Activated CD4-positive, alpha-beta T cell treated with anti-CD3 and anti-CD28 coated beads for 36 hours (primary cell): Measurements from ENCODE around the gene DMRT2. TPM values are rescaled to one million over a fixed set of nuclear protein-coding genes. Genes with fewer than 3 reads are reported as not detected.

ENCODE experiments used
- ATAC-seq: fragments of 200-7000 bp; cut with Tn5 transposase; one replicate; pipeline ENCODE4 v1.10.0; 2021; ENCODE audit warnings: mild to moderate bottlenecking, moderate library complexity
- CTCF ChIA-PET: fragments of 350-600 bp; sonication (Branson Sonifier 250); formaldehyde crosslinking; loops from one replicate; lab custom pipeline; 2021; ENCODE audit warnings: antibody characterized with exemption; lab: Charles Lee
- POLR2A ChIA-PET: fragments of 350-600 bp; sonication (Branson Sonifier 250); formaldehyde crosslinking; loops from one replicate; lab custom pipeline; 2021; ENCODE audit warnings: antibody characterized with exemption, inconsistent platforms; lab: Charles Lee
- DNase-seq: peaks from one replicate; pipeline ENCODE4 v3.0.0-alpha.2; 2020
- H3K27ac Mint-ChIP-seq: one replicate; pipeline ENCODE4 v1.8.0; 2021; ENCODE audit warnings: mixed read lengths
- H3K27me3 Mint-ChIP-seq: one replicate; pipeline ENCODE4 v1.8.0; 2021; ENCODE audit warnings: mixed read lengths
- H3K36me3 Mint-ChIP-seq: one replicate; pipeline ENCODE4 v1.8.0; 2021; ENCODE audit warnings: low read depth, mixed read lengths
- H3K4me1 Mint-ChIP-seq: one replicate; pipeline ENCODE4 v1.8.0; 2021; ENCODE audit warnings: mixed read lengths
- H3K4me3 Mint-ChIP-seq: one replicate; pipeline ENCODE4 v1.8.0; 2021; ENCODE audit warnings: mild to moderate bottlenecking, moderate library complexity, mixed read lengths
- H3K9me3 Mint-ChIP-seq: one replicate; pipeline ENCODE4 v1.8.0; 2021; ENCODE audit warnings: low read depth, mixed read lengths
- intact Hi-C, 2 experiments: fragments of 100-400 bp; cut with DNase I in 1 of 2; cut with micrococcal nuclease in 1 of 2; formaldehyde crosslinking; loops; one replicate each; pipeline versions ENCODE4 v1.14.2 to v1.15.1; 2022 to 2024; cut with DNase I, micrococcal nuclease
- total RNA-seq, 2 experiments: library from RNA; stranded (reverse); gene quantifications; one replicate each; pipeline ENCODE4 v1.2.3, GENCODE V29; 2021

DMRT2 gene
- total RNA-seq, 2 experiments from 2014 or later, result not detected

DNA sequence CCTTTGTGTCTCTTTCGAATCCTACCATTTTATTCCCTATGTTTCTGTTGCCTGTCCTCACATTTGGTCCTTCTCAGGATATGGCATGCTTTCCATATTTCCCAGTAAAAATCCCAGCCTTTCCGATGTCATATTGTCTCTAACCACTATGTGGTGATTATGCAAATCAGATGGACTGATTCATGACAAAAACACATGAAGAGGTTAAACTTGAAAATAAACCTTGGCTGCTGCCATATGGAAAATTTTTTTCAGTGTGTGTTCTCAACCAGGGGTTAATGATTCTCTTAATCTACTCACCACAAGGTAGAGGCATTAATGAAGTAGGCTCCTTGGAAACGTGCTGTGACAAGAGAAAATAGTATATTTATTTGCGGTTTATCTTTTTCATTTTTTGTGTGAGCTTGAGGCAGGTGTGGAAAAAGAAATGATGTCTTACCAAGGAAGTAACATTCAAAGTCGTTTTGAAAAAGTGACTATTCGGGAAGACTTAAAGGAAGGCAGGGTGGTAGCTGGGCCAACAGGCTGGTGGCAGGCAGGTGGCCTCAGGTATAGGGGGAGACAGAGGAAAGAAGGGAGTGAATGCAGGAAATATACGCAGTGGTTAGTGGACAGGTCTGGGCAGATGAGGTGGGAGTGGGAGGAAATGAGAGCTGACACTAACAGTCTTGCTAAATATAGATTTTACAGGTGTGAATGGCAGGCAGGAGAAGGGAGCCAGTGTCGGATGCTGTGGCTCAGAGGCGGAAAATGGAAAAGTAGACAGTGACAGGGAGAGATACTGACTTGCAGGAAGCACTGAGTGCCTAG, 46.2 kb downstream of the DMRT2 start:
- intact Hi-C loops, result no loop called here
- no peak overlapping the region for H3K27ac Mint-ChIP-seq
- H3K9me3 Mint-ChIP-seq, result no peaks in the 10 kb centered on the region
- POLR2A ChIA-PET, result no interaction called here
- H3K36me3 Mint-ChIP-seq, result no peaks in the 10 kb centered on the region
- DNase-seq (no peak), ATAC-seq (no peak)
- H3K4me1 Mint-ChIP-seq, result no peaks in the 10 kb centered on the region
- H3K27me3 Mint-ChIP-seq, result peaks cover 20% of the 10 kb centered on the region
- H3K4me3 Mint-ChIP-seq, result no peak overlapping the region
- CTCF ChIA-PET, result no interaction called here

DNA sequence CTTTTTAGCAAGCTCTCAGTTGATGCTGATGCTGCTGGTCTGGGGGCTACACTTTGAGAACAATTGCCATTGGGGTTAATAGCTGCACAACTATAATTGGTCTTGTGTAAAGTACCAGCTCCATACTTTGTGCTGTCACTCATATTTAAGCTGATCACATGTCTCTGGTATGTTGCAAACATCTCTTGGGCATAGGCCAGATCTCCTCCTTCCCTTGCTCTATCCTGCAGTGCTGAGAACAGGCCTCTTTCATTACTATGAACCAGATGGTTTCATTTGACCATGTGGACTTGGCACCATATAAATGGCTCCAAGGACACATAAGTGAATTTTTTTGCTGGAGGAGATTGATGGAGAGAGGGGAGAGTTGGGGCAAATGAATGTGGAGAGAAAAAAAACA, 48.4 kb downstream of the DMRT2 start:
- DNase-seq (no peak), ATAC-seq (no peak)
- Mint-ChIP-seq H3K9me3 (no peaks in the 10 kb centered on the region), H3K27ac (no peak overlapping the region), H3K4me1 (no peaks in the 10 kb centered on the region), H3K27me3 (peaks cover 27% of the 10 kb centered on the region), H3K4me3 (no peak overlapping the region), H3K36me3 (no peaks in the 10 kb centered on the region)
- CTCF ChIA-PET, result no interaction called here
- intact Hi-C loops, result no loop called here
- POLR2A ChIA-PET, result no interaction called here

DNA sequence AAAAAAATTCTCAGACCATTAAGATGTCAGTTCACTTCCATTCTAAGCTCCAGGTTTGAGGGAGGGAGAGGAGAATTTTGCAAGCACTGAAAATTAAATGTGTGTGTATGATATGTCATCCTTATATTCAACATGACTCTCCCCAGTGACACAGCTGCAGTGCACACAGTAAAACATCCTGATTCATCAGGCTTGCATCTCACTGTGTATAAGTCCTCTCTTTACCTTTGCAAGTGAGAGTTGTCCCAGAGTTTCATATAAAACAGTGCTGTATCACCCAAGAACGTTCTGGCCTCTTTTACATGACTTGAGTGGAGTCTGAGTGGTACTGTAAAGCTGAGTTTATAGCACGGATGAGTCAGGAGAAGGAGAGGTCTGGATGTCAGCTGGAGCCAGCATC, 50.0 kb downstream of the DMRT2 start:
- no peak overlapping the region for H3K27ac Mint-ChIP-seq
- DNase-seq (no peak), ATAC-seq (no peak)
- H3K4me1 Mint-ChIP-seq, result no peaks in the 10 kb centered on the region
- intact Hi-C loops, result no loop called here
- ChIA-PET CTCF (interaction anchor here (0.9 kb wide), 1 partner anchor 30 kb away, joined by 3 read pairs; no protein-coding TSS in a partner anchor), POLR2A (no interaction called here)
- H3K9me3 Mint-ChIP-seq, result peaks cover 4% of the 10 kb centered on the region
- H3K4me3 Mint-ChIP-seq, result no peak overlapping the region
- no peaks in the 10 kb centered on the region for H3K36me3 Mint-ChIP-seq
- H3K27me3 Mint-ChIP-seq, result peaks cover 31% of the 10 kb centered on the region

DNA sequence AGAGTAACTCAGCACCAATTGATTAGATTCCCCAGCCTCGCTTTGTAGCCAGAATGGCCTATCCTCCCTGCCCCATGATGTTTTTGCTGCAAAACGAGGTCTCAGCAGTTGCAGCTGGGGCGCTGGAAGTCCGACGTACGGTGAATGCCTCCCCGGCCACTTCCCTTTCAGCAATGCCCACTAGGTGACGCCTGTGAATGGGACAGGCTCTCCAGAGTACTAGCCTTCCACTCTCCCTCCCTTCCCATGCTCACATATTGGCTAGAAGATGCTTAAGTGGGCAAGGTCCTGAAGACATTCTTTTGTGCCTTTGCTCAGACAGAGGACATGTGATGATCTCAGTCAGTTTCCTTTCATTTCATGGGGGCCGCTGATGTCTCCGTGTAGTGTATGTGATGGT, 50.8 kb downstream of the DMRT2 start:
- Mint-ChIP-seq H3K4me3 (no peak overlapping the region), H3K27me3 (peaks cover 31% of the 10 kb centered on the region), H3K27ac (no peak overlapping the region), H3K36me3 (no peaks in the 10 kb centered on the region), H3K4me1 (no peaks in the 10 kb centered on the region), H3K9me3 (peaks cover 4% of the 10 kb centered on the region)
- ATAC-seq (no peak), DNase-seq (peak; percentile 8)
- ChIA-PET CTCF (no interaction called here), POLR2A (no interaction called here)
- intact Hi-C loops, result no loop called here

DNA sequence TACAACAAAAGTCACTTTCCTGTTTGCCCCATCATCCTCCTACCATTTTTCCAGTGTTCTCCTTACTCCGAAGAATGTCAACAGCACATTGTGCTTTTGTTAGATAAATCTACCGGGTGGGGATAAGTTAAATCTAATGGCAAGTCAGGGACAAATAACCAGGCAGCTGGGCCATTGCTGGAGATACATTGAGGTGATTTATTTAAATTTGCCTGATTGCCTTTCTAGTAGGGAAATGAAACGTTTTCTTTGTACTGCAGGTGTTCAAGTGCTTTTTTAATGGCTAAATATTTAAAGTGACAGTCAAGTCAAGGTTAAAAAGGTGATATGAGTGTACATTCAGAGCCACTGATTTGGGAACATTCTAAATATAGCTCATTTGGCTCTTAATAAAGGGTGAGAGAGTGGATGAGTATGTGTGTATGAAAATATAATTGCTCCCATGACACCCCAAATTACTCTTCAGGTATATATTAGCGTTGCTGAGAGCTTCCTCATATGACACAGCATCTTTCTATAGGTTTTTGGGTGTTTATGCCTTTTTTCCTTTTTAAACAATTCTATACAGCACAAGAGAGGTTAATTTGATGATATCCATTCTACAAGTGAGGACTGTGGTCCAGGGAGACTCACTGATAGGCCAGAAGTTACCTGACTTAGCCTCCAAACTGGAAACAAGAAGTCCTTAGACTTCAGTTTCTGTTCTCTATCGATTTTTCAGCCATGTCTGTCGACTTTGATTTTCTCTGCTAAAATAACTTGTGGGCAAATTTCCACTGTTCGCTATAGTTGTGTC, 51.9 kb downstream of the DMRT2 start:
- ChIA-PET POLR2A (no interaction called here), CTCF (no interaction called here)
- H3K36me3 Mint-ChIP-seq, result no peaks in the 10 kb centered on the region
- H3K27ac Mint-ChIP-seq, result no peak overlapping the region
- DNase-seq (no peak), ATAC-seq (no peak)
- H3K9me3 Mint-ChIP-seq, result peaks cover 8% of the 10 kb centered on the region
- H3K4me3 Mint-ChIP-seq, result no peak overlapping the region
- peaks cover 25% of the 10 kb centered on the region for H3K27me3 Mint-ChIP-seq
- intact Hi-C loops, result no loop called here
- no peaks in the 10 kb centered on the region for H3K4me1 Mint-ChIP-seq

DNA sequence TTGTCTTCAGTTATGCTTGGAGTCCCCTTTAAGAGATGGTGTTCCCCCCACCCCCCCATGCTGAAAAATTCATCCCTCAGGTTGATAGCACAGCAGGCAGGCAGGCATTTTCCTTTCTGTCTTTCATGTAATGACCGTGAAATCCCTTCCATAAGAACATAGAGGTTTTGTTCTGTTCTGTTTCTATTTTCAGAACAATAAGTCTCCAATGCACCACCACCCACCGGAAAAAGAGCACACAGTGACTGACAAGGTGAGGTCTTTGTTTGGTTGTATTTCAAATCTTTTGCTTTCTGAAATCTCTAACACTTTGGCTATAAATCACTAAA, 52.4 kb downstream of the DMRT2 start:
- Mint-ChIP-seq H3K4me3 (no peak overlapping the region), H3K36me3 (no peaks in the 10 kb centered on the region), H3K4me1 (no peaks in the 10 kb centered on the region), H3K9me3 (peaks cover 8% of the 10 kb centered on the region), H3K27me3 (peaks cover 22% of the 10 kb centered on the region), H3K27ac (no peak overlapping the region)
- CTCF ChIA-PET, result no interaction called here
- POLR2A ChIA-PET, result no interaction called here
- no peak for ATAC-seq
- intact Hi-C loops, result no loop called here
- no peak for DNase-seq

Other genes with a start within 250 kb of the DMRT2 start
- gene DMRT1, start 208.7 kb upstream of the DMRT2 start, total RNA-seq, result not detected
- gene DMRT3, start 73.7 kb upstream of the DMRT2 start, total RNA-seq, result not detected